Muscle of leg (tissue), 11 donors: ENCODE results near the gene RBKS. TPM values are rescaled to one million over a fixed set of nuclear protein-coding genes. Genes with fewer than 3 reads are reported as not detected.

Experiments
- DNase-seq: peaks from one replicate; pipeline ENCODE4 v3.0.0; 2013
- H3K27ac ChIP-seq: one replicate; pipeline ENCODE4 v1.5.1; 2013; ENCODE audit warnings: mild to moderate bottlenecking, low read length, control low read depth
- H3K27me3 ChIP-seq: one replicate; pipeline ENCODE4 v1.6.1; 2013; ENCODE audit warnings: low read length; ENCODE audit not compliant: control insufficient read depth, insufficient read depth
- H3K36me3 ChIP-seq: one replicate; pipeline ENCODE4 v1.6.1; 2013; ENCODE audit warnings: low read length; ENCODE audit not compliant: control insufficient read depth, insufficient read depth
- H3K4me1 ChIP-seq: one replicate; pipeline ENCODE4 v1.6.1; 2013; ENCODE audit warnings: low read length; ENCODE audit not compliant: control insufficient read depth, insufficient read depth
- H3K4me3 ChIP-seq: one replicate; pipeline ENCODE4 v1.5.1; 2013; ENCODE audit warnings: low read length, control low read depth
- H3K9me3 ChIP-seq: replicated peaks from 2 replicates; pipeline ENCODE4 v1.6.1; 2013; ENCODE audit warnings: low read depth, low read length; ENCODE audit not compliant: control insufficient read depth
- whole genome bisulfite sequencing: methylation state at CpG from one replicate; pipeline ENCODE4 v1.1.5; 2013; ENCODE audit warnings: missing lambda C conversion rate; ENCODE audit not compliant: insufficient coverage; 5-methylcytosine and 5-hydroxymethylcytosine counted together
- polyA plus RNA-seq, 8 donors: library from polyadenylated mRNA; unstranded; fragments of 120-200 nt; gene quantifications; one replicate each; pipeline versions ENCODE4 v1.2.1 to v1.2.3, GENCODE V29; 2013; ENCODE audit warnings: inconsistent platforms in 1 of 8, low replicate concordance in 1 of 8; ENCODE audit not compliant: insufficient read length in 8 of 8, insufficient read depth in 1 of 8
- total RNA-seq: library from RNA; stranded (reverse); fragments of 120-200 nt; gene quantifications from one replicate; pipeline ENCODE4 v1.2.4, GENCODE V29; 2013

RBKS gene
- total and polyA plus RNA-seq, 9 donors: 0.56 to 1.4 (median 0.87) TPM

DNA sequence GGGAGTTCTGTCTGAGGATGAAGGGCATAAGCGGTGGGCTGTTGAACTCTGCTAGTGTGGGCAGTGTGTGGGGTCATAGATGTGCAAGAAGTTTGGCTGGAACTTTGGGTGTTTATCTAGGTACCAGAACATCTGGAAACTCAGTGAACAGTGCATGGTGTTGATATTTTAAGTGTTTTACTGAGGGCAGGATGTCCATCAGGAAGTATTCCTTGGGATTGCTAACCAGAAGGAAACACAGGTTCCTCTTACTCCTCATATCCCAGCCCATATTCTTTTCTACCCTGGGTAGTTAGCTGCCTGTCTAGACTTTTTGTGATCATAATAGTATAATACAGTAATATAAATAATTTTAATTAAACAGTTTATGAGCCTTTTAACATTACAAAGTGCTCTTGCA is 15.9 kb upstream of the RBKS start:
- no peaks in the 10 kb centered on the region for H3K9me3 ChIP-seq
- no peaks in the 10 kb centered on the region for H3K36me3 ChIP-seq
- 91% methylated on average over 1 of the region's 1 CpG for WGBS
- no peaks in the 10 kb centered on the region for H3K4me1 ChIP-seq
- DNase-seq: no peak
- H3K4me3 ChIP-seq: no peak overlapping the region
- no peaks in the 10 kb centered on the region for H3K27me3 ChIP-seq
- H3K27ac ChIP-seq: no peak overlapping the region

DNA sequence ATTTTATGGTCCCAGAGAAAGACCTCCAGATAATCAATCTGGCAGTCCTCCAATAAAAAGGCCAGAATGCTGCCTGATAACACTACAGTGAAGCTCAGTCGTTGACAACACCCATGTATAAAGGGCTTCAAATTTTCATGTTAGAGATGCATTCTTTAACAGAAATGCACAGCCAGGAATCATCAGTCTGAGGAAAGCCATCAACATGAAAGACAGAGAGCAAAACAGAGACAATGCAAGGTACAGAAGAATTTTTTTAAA is 14.1 kb upstream of the RBKS start:
- H3K27me3 ChIP-seq: no peaks in the 10 kb centered on the region
- H3K27ac ChIP-seq: no peak overlapping the region
- H3K36me3 ChIP-seq: no peaks in the 10 kb centered on the region
- no peaks in the 10 kb centered on the region for H3K4me1 ChIP-seq
- H3K9me3 ChIP-seq: no peaks in the 10 kb centered on the region
- no peak overlapping the region for H3K4me3 ChIP-seq
- WGBS: no CpG with 5 or more reads among the region's 1 CpG
- no peak for DNase-seq

DNA sequence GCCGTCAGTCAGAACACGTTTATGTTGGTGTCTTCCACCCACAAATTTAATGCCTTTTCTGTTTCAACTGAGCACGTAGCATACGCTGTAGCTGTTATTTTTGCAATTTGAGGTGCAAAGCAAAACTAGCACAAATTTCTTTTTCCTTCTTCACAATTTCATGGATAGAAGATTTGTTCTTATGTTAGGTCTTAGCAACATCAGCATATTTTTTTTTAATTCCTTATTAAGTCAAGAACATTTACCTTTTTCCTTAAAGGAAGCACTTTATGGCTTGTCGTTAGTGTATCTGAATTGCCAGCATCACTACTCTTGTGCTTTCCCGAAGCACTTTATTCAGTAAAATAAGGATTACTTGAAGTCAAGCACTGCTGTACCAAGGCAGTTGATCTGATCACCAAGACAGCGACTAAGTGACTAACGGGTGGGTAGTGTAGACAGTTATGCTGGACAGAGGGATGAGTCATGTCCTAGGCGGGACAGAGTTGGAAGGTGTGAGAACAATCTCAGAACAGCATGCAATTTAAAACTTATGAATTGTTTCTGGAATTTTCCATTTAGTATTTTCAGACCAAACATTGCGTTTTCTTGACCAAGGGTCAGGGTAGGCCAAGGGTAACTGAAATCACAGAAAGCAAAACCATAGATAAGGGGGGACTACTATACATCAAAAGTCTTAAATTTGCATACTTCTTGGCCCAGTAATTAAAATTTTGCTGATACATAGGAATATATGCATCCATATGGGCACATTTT is 13.6 kb upstream of the RBKS start:
- no peak for DNase-seq
- 88% methylated on average over 7 of the region's 10 CpGs for WGBS
- no peaks in the 10 kb centered on the region for H3K27me3 ChIP-seq
- no peaks in the 10 kb centered on the region for H3K4me1 ChIP-seq
- no peak overlapping the region for H3K27ac ChIP-seq
- H3K4me3 ChIP-seq: no peak overlapping the region
- H3K36me3 ChIP-seq: no peaks in the 10 kb centered on the region
- H3K9me3 ChIP-seq: no peaks in the 10 kb centered on the region

DNA sequence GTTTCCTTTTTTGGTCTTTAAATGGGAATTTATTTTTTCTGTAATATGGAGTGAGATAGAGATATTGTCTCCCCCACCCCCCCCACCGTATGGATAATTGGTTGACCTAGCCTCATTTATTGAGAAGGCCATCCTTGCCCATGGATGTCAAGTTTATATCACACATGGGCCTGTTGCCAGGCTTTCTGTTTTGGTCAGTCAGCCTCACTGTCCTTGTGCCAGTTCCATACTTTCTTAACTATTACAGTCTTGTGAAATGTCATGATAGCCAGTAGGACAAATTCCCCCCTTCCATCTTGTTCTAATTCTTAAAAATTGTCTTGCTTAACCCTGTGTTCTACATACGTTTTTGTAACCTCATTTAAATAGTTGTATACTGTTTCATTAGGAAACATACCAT is 12.8 kb upstream of the RBKS start:
- no peak for DNase-seq
- H3K9me3 ChIP-seq: no peaks in the 10 kb centered on the region
- H3K4me1 ChIP-seq: no peaks in the 10 kb centered on the region

DNA sequence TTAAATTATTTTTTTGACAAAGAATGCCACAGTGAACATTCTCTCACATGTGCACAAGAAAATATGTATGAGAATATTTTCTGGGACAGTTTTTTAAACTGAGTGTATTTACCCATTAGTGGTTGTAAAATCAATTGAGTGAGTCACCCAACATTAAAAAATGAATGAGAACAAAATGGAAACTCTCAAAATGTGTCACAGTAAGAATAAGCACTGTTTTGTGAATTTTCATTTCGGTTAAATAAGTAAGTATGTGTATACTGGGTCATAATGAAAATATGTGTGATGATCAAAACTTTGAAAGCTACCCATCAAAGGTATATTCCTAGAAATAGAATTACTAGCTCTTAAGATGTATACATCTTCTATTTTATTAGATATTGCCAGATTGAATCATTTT is 11.9 kb upstream of the RBKS start:
- no peaks in the 10 kb centered on the region for H3K9me3 ChIP-seq
- H3K27me3 ChIP-seq: no peaks in the 10 kb centered on the region
- no peaks in the 10 kb centered on the region for H3K36me3 ChIP-seq
- no peaks in the 10 kb centered on the region for H3K4me1 ChIP-seq
- DNase-seq: no peak
- WGBS: no CpG with 5 or more reads among the region's 1 CpG
- H3K4me3 ChIP-seq: no peak overlapping the region
- no peak overlapping the region for H3K27ac ChIP-seq

More for the DNA sequence above, 12.8 kb upstream of the RBKS start:
- H3K36me3 ChIP-seq: no peaks in the 10 kb centered on the region
- H3K27me3 ChIP-seq: no peaks in the 10 kb centered on the region
- no peak overlapping the region for H3K27ac ChIP-seq
- no peak overlapping the region for H3K4me3 ChIP-seq
- no CpG with 5 or more reads among the region's 2 CpGs for WGBS

DNA sequence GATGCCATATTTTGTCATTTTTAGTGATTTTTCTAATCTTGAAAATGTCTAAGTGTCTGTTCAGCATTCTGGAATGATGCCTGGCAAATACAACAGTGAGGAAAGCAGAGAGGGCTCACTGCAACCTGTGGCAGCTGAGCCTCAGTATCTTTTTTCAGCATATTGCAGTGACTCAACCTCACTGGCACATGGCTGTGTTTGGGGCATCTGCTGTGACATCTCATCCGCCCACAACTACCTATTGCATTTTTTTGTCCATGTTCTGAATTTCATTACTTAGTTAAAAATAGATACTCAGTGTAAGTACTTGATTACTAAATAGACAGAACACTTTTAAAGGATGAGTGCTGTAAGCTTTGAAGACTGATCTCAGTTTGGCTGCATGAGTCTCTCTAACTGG is 11.0 kb upstream of the RBKS start:
- no peak overlapping the region for H3K27ac ChIP-seq
- WGBS: no CpG with 5 or more reads among the region's 1 CpG

GRCh38 chr2:27897717-27898116 is 7.5 kb upstream of the RBKS start:
- H3K9me3 ChIP-seq: no peaks in the 10 kb centered on the region
- no peaks in the 10 kb centered on the region for H3K4me1 ChIP-seq
- H3K27me3 ChIP-seq: no peaks in the 10 kb centered on the region
- no peak for DNase-seq
- no peak overlapping the region for H3K27ac ChIP-seq
- H3K36me3 ChIP-seq: peaks cover 9% of the 10 kb centered on the region
- no peak overlapping the region for H3K4me3 ChIP-seq

More for the DNA sequence above, 11.0 kb upstream of the RBKS start:
- no peak for DNase-seq
- Histone ChIP-seq H3K27me3 (no peaks in the 10 kb centered on the region), H3K9me3 (no peaks in the 10 kb centered on the region), H3K36me3 (peaks cover 7% of the 10 kb centered on the region), H3K4me3 (no peak overlapping the region), H3K4me1 (no peaks in the 10 kb centered on the region)

- Histone ChIP-seq H3K36me3 (peaks cover 9% of the 10 kb centered on the region), H3K4me1 (peaks cover 12% of the 10 kb centered on the region), H3K4me3 (no peak overlapping the region), H3K27ac (no peak overlapping the region), H3K9me3 (no peaks in the 10 kb centered on the region), H3K27me3 (no peaks in the 10 kb centered on the region)
- WGBS: no CpG with 5 or more reads among the region's 3 CpGs
- DNase-seq: no peak
Measured at GRCh38 chr2:27893006-27893405, 2.8 kb upstream of the RBKS start.

DNA sequence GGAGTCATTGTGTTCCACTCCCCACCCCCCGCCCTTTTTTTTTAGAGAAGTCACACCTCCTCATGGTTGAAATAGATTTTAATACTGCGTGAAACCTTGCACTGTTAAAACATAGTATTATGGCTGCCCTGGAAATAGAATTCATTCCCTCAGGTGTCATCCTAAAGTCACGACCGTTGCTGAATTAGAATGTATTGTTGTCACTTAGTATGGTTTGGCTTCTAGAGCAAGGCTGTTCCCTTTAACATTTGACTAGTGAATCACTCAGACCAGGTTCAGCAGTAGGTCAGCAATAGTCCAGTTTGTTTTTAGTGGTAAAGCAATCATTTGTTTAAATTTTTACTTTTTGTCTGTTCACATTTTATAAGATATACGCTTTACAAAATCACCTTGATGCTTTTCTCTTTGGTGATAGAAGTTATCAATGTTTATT is 1.5 kb upstream of the RBKS start:
- H3K36me3 ChIP-seq: peaks cover 5% of the 10 kb centered on the region
- peaks cover 12% of the 10 kb centered on the region for H3K4me1 ChIP-seq
- DNase-seq: no peak
- H3K4me3 ChIP-seq: no peak overlapping the region
- H3K27me3 ChIP-seq: no peaks in the 10 kb centered on the region
- H3K27ac ChIP-seq: no peak overlapping the region
- H3K9me3 ChIP-seq: no peaks in the 10 kb centered on the region
- WGBS: no CpG with 5 or more reads among the region's 5 CpGs

GRCh38 chr2:27890924-27891672 is 911 bp upstream of the RBKS start:
- WGBS: 27% methylated on average over 15 of the region's 24 CpGs
- DNase-seq: peak; percentile 88

More at GRCh38 chr2:27890924-27891672, 911 bp upstream of the RBKS start:
- Histone ChIP-seq H3K27me3 (no peaks in the 10 kb centered on the region), H3K4me3 (peak overlapping the region; percentile 86), H3K9me3 (no peaks in the 10 kb centered on the region), H3K4me1 (peaks cover 12% of the 10 kb centered on the region), H3K36me3 (peaks cover under 1% of the 10 kb centered on the region), H3K27ac (peak overlapping the region; percentile 96)
